OCI-LY3 (cell line): ENCODE data around the gene MPRIP.

Experiments
- H2AFZ ChIP-seq: fragments of 200-600, 300-600 bp; shearing (Covaris generic); 2 replicates; pipeline ENCODE4 v1.6.0; 2014; ENCODE audit warnings: antibody characterized with exemption, low read depth, low read length
- H3K27ac ChIP-seq: fragments of 200-600, 300-600 bp; sonication (generic); 2 replicates; pipeline ENCODE4 v1.5.1; 2014; ENCODE audit warnings: mild to moderate bottlenecking, low read length, moderate library complexity, mixed read lengths
- H3K27me3 ChIP-seq: fragments of 200-600, 300-600 bp; sonication (generic); 2 replicates; pipeline ENCODE4 v1.6.1; 2014; ENCODE audit warnings: low read depth, low read length, mixed read lengths
- H3K36me3 ChIP-seq: fragments of 200-600, 300-600 bp; sonication (generic); replicated peaks from 2 replicates; pipeline ENCODE3; 2014; ENCODE audit warnings: low read depth, low read length, mixed read lengths
- H3K4me1 ChIP-seq: fragments of 300-600, 200-600 bp; sonication (generic); 2 replicates; pipeline ENCODE4 v1.6.1; 2014; ENCODE audit warnings: low read length, mixed read lengths
- H3K4me2 ChIP-seq: fragments of 200-600, 300-600 bp; sonication (generic); 2 replicates; pipeline ENCODE4 v1.6.1; 2014; ENCODE audit warnings: low read length, mixed read lengths
- H3K4me3 ChIP-seq: fragments of 300-600, 200-600 bp; sonication (generic); 2 replicates; pipeline ENCODE4 v1.5.1; 2014; ENCODE audit warnings: antibody characterized with exemption, mild to moderate bottlenecking, low read length, moderate library complexity
- H3K79me2 ChIP-seq: fragments of 300-600, 200-600 bp; shearing (Covaris generic); 2 replicates; pipeline ENCODE4 v1.6.1; 2014; ENCODE audit warnings: mild to moderate bottlenecking, low read length, mixed read lengths
- H3K9ac ChIP-seq: fragments of 300-600, 200-600 bp; shearing (Covaris generic); 2 replicates; pipeline ENCODE4 v1.6.0; 2014; ENCODE audit warnings: mild to moderate bottlenecking, low read length, moderate library complexity
- H3K9me3 ChIP-seq: fragments of 200-600, 300-600 bp; shearing (Covaris generic); 2 replicates; pipeline ENCODE4 v1.6.1; 2014; ENCODE audit warnings: low read length, mixed read lengths; ENCODE audit not compliant: insufficient read depth
- H4K20me1 ChIP-seq: fragments of 200-600, 300-600 bp; sonication (generic); 2 replicates; pipeline ENCODE4 v1.6.1; 2016; ENCODE audit warnings: low read length, mixed read lengths; ENCODE audit not compliant: insufficient read depth
- EZH2phosphoT487 ChIP-seq: fragments of 200-600 bp; shearing (Covaris generic); IDR thresholded peaks from 2 replicates; pipeline ENCODE4 v1.6.1; 2018; ENCODE audit warnings: antibody characterized with exemption, mixed run types, low read depth
- TF ChIP-seq, protein P1 (sequence below): fragments of 200-600, 300-600 bp; sonication (generic); IDR thresholded peaks from 2 replicates; pipeline ENCODE4 v1.5.1; 2014; ENCODE audit warnings: antibody characterized with exemption, low read length, low read depth

MPRIP gene

GRCh38 chr17:17109907-17110306, 67.7 kb downstream of the MPRIP start:
- no peaks in the 10 kb centered on the region; the same call in 1 of the 2 replicates for H4K20me1 ChIP-seq
- no peaks in the 10 kb centered on the region for H3K36me3 ChIP-seq

GRCh38 chr17:17110520-17110919, 68.3 kb downstream of the MPRIP start:
- H2AFZ ChIP-seq: no peak overlapping the region
- 0 out of 2 replicates have a peak, but pooled peaks cover 4% of the 10 kb centered on the region for H3K79me2 ChIP-seq
- H3K4me2 ChIP-seq: no peak overlapping the region
- H3K27ac ChIP-seq: no peak overlapping the region
- no peaks in the 10 kb centered on the region for H3K36me3 ChIP-seq
- no peaks in the 10 kb centered on the region; the same call in 1 of the 2 replicates for H4K20me1 ChIP-seq
- TF ChIP-seq, protein P1, sequence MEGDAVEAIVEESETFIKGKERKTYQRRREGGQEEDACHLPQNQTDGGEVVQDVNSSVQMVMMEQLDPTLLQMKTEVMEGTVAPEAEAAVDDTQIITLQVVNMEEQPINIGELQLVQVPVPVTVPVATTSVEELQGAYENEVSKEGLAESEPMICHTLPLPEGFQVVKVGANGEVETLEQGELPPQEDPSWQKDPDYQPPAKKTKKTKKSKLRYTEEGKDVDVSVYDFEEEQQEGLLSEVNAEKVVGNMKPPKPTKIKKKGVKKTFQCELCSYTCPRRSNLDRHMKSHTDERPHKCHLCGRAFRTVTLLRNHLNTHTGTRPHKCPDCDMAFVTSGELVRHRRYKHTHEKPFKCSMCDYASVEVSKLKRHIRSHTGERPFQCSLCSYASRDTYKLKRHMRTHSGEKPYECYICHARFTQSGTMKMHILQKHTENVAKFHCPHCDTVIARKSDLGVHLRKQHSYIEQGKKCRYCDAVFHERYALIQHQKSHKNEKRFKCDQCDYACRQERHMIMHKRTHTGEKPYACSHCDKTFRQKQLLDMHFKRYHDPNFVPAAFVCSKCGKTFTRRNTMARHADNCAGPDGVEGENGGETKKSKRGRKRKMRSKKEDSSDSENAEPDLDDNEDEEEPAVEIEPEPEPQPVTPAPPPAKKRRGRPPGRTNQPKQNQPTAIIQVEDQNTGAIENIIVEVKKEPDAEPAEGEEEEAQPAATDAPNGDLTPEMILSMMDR: no peak
- TF ChIP-seq EZH2phosphoT487: no peak
- H3K27me3 ChIP-seq: no peaks in the 10 kb centered on the region
- no peak overlapping the region for H3K4me3 ChIP-seq
- no peaks in the 10 kb centered on the region for H3K9me3 ChIP-seq
- no peak overlapping the region for H3K9ac ChIP-seq
- H3K4me1 ChIP-seq: no peaks in the 10 kb centered on the region

More at GRCh38 chr17:17109907-17110306, 67.7 kb downstream of the MPRIP start:
- Histone ChIP-seq H3K27me3 (no peaks in the 10 kb centered on the region), H3K79me2 (no peaks in the 10 kb centered on the region), H3K4me2 (no peak overlapping the region), H3K27ac (no peak overlapping the region), H3K9ac (no peak overlapping the region), H3K9me3 (no peaks in the 10 kb centered on the region), H3K4me1 (no peaks in the 10 kb centered on the region), H2AFZ (no peak overlapping the region), H3K4me3 (no peak overlapping the region)
- TF ChIP-seq EZH2phosphoT487: no peak
- TF ChIP-seq, protein P1: no peak

- no peak overlapping the region for H3K4me3 ChIP-seq
- 0 out of 2 replicates have a peak, but pooled peaks cover 7% of the 10 kb centered on the region for H3K79me2 ChIP-seq
Measured at GRCh38 chr17:17111401-17112393, 69.4 kb downstream of the MPRIP start.

More at GRCh38 chr17:17111401-17112393, 69.4 kb downstream of the MPRIP start:
- Histone ChIP-seq H3K4me2 (no peak overlapping the region), H3K9me3 (no peaks in the 10 kb centered on the region), H3K4me1 (no peaks in the 10 kb centered on the region), H3K36me3 (no peaks in the 10 kb centered on the region), H3K9ac (no peak overlapping the region), H3K27ac (no peak overlapping the region), H3K27me3 (no peaks in the 10 kb centered on the region), H2AFZ (no peak overlapping the region), H4K20me1 (no peaks in the 10 kb centered on the region; the same call in 1 of the 2 replicates)
- TF ChIP-seq, protein P1: no peak
- TF ChIP-seq EZH2phosphoT487: no peak
